ENCODE data around the gene NUDC. TPM values are rescaled to one million over a fixed set of nuclear protein-coding genes. Genes with fewer than 3 reads are reported as not detected.

The NUDC gene
- total RNA-seq, 1 experiment from 2014 or later, result 161 TPM

DNA sequence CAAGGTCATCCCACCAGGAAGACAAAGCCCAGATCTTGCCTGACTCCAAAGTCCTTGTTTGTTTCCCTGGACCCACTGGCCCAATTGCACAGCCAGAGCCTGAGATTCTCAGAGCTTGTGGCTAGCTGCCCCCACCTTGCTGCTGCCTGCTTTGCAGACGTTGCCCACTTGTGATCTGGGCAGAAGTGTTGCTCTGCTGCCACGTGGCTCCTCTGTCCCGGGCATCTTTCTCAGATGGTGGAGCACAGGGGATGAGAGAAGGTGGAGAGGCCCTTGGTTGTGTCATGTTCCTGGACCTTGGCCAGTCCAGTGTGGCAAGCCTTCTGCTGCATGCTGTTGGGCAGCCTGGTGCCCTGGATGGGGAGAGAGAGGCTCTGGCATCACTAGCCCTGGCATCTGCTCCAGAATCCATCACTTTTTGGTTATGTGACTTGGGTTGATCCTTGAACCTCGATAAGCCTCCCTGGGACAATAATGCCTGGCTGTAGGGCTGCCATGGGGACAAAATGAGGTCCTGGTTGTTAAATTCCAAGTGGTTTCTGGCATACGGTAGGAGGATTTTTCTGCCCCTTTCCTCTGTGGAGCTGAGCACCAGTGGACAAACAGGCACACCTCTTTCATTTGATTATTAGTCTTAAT is 6.2 kb upstream of the NUDC start:
- intact Hi-C loops (cut with micrococcal nuclease; ENCODE audit: unreplicated experiment) (no loop called here), in situ Hi-C loops (cut with HindIII; ENCODE audit: low pct_unique_long_range_greater_than_20kb, low sequenced_read_pairs) (no loop called here)
- ChIA-PET CTCF (no interaction called here), POLR2A (interaction anchor here (1.0 kb wide), 1 partner anchor 15 kb away, joined by 3 read pairs; the partner anchor contains the start of gene GPATCH3)
- Histone ChIP-seq H3K9me3 (ENCODE audit: control insufficient read depth, insufficient read depth, low read depth, low read length) (no peaks in the 10 kb centered on the region), H3K27me3 (ENCODE audit: control insufficient read depth, insufficient read depth, low read length) (no peaks in the 10 kb centered on the region), H3K27ac (ENCODE audit: low read length) (peak overlapping the region; percentile 81), H3K4me3 (ENCODE audit: low read depth in 2 of 2, low read length in 2 of 2) (no peak overlapping the region), H3K36me3 (ENCODE audit: control insufficient read depth, insufficient read depth, low read length) (no peaks in the 10 kb centered on the region), H3K4me1 (ENCODE audit: control insufficient read depth, insufficient read depth, low read length) (peaks cover 45% of the 10 kb centered on the region)
- TF ChIP-seq, protein P1, sequence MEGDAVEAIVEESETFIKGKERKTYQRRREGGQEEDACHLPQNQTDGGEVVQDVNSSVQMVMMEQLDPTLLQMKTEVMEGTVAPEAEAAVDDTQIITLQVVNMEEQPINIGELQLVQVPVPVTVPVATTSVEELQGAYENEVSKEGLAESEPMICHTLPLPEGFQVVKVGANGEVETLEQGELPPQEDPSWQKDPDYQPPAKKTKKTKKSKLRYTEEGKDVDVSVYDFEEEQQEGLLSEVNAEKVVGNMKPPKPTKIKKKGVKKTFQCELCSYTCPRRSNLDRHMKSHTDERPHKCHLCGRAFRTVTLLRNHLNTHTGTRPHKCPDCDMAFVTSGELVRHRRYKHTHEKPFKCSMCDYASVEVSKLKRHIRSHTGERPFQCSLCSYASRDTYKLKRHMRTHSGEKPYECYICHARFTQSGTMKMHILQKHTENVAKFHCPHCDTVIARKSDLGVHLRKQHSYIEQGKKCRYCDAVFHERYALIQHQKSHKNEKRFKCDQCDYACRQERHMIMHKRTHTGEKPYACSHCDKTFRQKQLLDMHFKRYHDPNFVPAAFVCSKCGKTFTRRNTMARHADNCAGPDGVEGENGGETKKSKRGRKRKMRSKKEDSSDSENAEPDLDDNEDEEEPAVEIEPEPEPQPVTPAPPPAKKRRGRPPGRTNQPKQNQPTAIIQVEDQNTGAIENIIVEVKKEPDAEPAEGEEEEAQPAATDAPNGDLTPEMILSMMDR (IDR thresholded peaks at IDR 0.05), result no peak
- TF ChIP-seq, protein P2, sequence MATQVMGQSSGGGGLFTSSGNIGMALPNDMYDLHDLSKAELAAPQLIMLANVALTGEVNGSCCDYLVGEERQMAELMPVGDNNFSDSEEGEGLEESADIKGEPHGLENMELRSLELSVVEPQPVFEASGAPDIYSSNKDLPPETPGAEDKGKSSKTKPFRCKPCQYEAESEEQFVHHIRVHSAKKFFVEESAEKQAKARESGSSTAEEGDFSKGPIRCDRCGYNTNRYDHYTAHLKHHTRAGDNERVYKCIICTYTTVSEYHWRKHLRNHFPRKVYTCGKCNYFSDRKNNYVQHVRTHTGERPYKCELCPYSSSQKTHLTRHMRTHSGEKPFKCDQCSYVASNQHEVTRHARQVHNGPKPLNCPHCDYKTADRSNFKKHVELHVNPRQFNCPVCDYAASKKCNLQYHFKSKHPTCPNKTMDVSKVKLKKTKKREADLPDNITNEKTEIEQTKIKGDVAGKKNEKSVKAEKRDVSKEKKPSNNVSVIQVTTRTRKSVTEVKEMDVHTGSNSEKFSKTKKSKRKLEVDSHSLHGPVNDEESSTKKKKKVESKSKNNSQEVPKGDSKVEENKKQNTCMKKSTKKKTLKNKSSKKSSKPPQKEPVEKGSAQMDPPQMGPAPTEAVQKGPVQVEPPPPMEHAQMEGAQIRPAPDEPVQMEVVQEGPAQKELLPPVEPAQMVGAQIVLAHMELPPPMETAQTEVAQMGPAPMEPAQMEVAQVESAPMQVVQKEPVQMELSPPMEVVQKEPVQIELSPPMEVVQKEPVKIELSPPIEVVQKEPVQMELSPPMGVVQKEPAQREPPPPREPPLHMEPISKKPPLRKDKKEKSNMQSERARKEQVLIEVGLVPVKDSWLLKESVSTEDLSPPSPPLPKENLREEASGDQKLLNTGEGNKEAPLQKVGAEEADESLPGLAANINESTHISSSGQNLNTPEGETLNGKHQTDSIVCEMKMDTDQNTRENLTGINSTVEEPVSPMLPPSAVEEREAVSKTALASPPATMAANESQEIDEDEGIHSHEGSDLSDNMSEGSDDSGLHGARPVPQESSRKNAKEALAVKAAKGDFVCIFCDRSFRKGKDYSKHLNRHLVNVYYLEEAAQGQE (IDR thresholded peaks at IDR 0.05; ENCODE audit: insufficient read depth in 1 of 2, low read depth in 2 of 2, low read length in 1 of 2), result no peak
- TF ChIP-seq TCF7L2 (IDR thresholded peaks at IDR 0.05; ENCODE audit: low read depth, low read length) (no peak), SIN3A (IDR thresholded peaks at IDR 0.05; ENCODE audit: borderline replicate concordance, insufficient read depth, low read depth, low read length) (no peak), POLR2AphosphoS5 (IDR thresholded peaks at IDR 0.05; ENCODE audit: low read depth, low read length) (no peak)
- ATAC-seq (no peak), DNase-seq (ENCODE audit: low read depth, low spot score) (no peak)
- no TSS peak for BruUV-seq (replicated peaks)

DNA sequence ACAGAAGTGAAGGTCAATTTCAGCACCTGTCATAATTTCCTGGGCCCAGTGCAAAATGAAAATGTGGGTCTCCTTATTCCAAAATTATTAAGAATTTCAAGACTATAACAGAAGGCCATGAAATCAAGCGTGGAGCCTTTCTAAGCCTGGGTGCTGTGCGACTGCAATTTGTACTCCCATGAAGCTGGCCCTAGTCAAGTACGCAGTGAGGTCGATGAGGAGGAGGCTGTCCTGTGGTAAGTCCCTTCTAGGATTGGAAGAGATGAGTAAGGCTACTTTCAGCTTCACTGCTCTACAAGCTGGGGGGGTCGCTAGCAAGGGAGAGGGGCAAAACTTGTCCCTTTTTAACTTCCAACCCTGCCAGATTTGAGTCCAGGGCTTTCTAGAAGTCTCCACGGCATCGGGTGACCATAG is 410 bp upstream of the NUDC start:
- DNase-seq (ENCODE audit: low read depth, low spot score) (no peak), ATAC-seq (peak; percentile 61)
- intact Hi-C loops (cut with micrococcal nuclease; ENCODE audit: unreplicated experiment), result no loop called here
- CTCF ChIA-PET, result no interaction called here
- in situ Hi-C loops (cut with HindIII; ENCODE audit: low pct_unique_long_range_greater_than_20kb, low sequenced_read_pairs), result no loop called here
- Histone ChIP-seq H3K9me3 (ENCODE audit: control insufficient read depth, insufficient read depth, low read depth, low read length) (no peaks in the 10 kb centered on the region), H3K4me1 (ENCODE audit: control insufficient read depth, insufficient read depth, low read length) (peaks cover 23% of the 10 kb centered on the region), H3K27me3 (ENCODE audit: control insufficient read depth, insufficient read depth, low read length) (no peaks in the 10 kb centered on the region), H3K36me3 (ENCODE audit: control insufficient read depth, insufficient read depth, low read length) (peaks cover 26% of the 10 kb centered on the region), H3K4me3 (ENCODE audit: low read depth in 2 of 2, low read length in 2 of 2) (peak overlapping the region; percentile 82 to 87), H3K27ac (ENCODE audit: low read length) (peak overlapping the region; percentile 98)
- BruUV-seq (replicated peaks), result no TSS peak
- POLR2A ChIA-PET, result interaction anchor here (0.6 kb wide), 1 partner anchor 9 kb away, joined by 6 read pairs; no protein-coding TSS in a partner anchor
- TF ChIP-seq, protein P1 (IDR thresholded peaks at IDR 0.05), result no peak
- TF ChIP-seq SIN3A (IDR thresholded peaks at IDR 0.05; ENCODE audit: borderline replicate concordance, insufficient read depth, low read depth, low read length), result no peak
- no peak for TF ChIP-seq POLR2AphosphoS5 (IDR thresholded peaks at IDR 0.05; ENCODE audit: low read depth, low read length)
- no peak for TF ChIP-seq TCF7L2 (IDR thresholded peaks at IDR 0.05; ENCODE audit: low read depth, low read length)
- TF ChIP-seq, protein P2 (IDR thresholded peaks at IDR 0.05; ENCODE audit: insufficient read depth in 1 of 2, low read depth in 2 of 2, low read length in 1 of 2), result no peak

Measured in Panc1 (cell line).